ENCODE data around the gene TMEM106C. TPM values are rescaled to one million over a fixed set of nuclear protein-coding genes. Genes with fewer than 3 reads are reported as not detected.
A peak's percentile ranks its signal among the peaks of the same experiment; 100 is the strongest.
"Not testable (repeated sequence)": the region's sequence is repeated elsewhere in the genome, so short reads cannot be mapped to it uniquely, and the experiment has no call there.

Gene TMEM106C
- total RNA-seq, 3 donors from 2014 or later, result 93.9 to 208 (median 183) TPM

DNA sequence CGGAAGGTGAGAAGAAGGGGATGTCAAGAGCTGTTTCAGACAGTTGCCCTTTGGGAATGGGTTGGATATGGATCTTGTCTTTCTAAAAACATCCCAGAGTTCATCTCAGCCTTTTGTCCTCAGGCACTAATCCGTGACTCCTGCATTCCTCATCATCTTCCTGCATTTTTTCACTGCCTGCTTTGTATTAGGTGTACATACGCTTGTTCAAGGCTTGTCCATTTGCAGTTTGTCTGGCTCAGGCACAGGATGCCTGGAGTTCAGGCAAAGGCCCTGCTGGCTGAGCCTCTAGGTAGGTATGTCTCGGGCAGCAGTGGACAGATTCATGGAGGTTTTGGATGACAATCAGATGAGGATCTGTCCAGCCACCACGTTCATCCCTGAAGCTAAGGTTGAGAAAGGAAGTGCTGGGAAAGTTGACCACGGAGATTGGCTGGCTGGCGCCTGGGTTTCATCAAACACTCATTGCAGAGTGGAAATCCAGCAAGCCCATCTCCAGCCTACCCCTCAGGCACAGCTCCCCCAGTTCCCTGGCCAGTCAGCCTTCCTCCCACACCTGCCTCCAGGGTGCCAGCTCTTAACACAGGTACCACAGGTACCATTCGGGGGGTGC, 12.4 kb upstream of the TMEM106C start:
- H3K4me3 ChIP-seq, result no peak overlapping the region
- no peaks in the 10 kb centered on the region for H3K9me3 ChIP-seq
- DNase-seq, result no peak
- ATAC-seq, result no peak
- peaks cover 25% of the 10 kb centered on the region for H3K4me1 ChIP-seq (ENCODE audit: low read depth)
- intact Hi-C loops (cut with DNase I, micrococcal nuclease), result loop anchor here in 1 of 2 donors (10.0 kb wide), 1 partner anchor 46 kb away; the partner anchor contains the start of gene VDR
- no peak for TF ChIP-seq CTCF (IDR thresholded peaks at IDR 0.05)
- no peaks in the 10 kb centered on the region for H3K36me3 ChIP-seq (ENCODE audit: low read depth)

GRCh38 chr12:47954058-47954457, 9.3 kb upstream of the TMEM106C start:
- no peak for TF ChIP-seq CTCF (IDR thresholded peaks at IDR 0.05)
- peaks cover 21% of the 10 kb centered on the region for H3K4me1 ChIP-seq (ENCODE audit: low read depth)
- intact Hi-C loops (cut with DNase I, micrococcal nuclease), result loop anchor here in 1 of 2 donors (10.0 kb wide), 1 partner anchor 49 kb away; the partner anchor contains the start of gene VDR
- H3K36me3 ChIP-seq (ENCODE audit: low read depth), result no peaks in the 10 kb centered on the region
- peaks cover 5% of the 10 kb centered on the region for H3K9me3 ChIP-seq
- ATAC-seq (peak; percentile 64), DNase-seq (peak in 2 of 3 donors; percentile 36 to 62)
- no peak overlapping the region for H3K4me3 ChIP-seq

GRCh38 chr12:47954467-47955045, 8.8 kb upstream of the TMEM106C start:
- intact Hi-C loops (cut with DNase I, micrococcal nuclease), result loop anchor here in 1 of 2 donors (10.0 kb wide), 1 partner anchor 50 kb away; the partner anchor contains the start of gene VDR
- Histone ChIP-seq H3K9me3 (peaks cover 5% of the 10 kb centered on the region), H3K36me3 (ENCODE audit: low read depth) (no peaks in the 10 kb centered on the region), H3K4me1 (ENCODE audit: low read depth) (peaks cover 16% of the 10 kb centered on the region), H3K4me3 (no peak overlapping the region)
- TF ChIP-seq CTCF (IDR thresholded peaks at IDR 0.05), result no peak
- peak in 1 of 3 donors; percentile 80 for DNase-seq
- peak; percentile 90 for ATAC-seq

GRCh38 chr12:47955059-47955458, 8.3 kb upstream of the TMEM106C start:
- H3K4me1 ChIP-seq (ENCODE audit: low read depth), result peaks cover 11% of the 10 kb centered on the region
- ATAC-seq, result no peak
- peaks cover 5% of the 10 kb centered on the region for H3K9me3 ChIP-seq
- H3K4me3 ChIP-seq, result no peak overlapping the region
- no peaks in the 10 kb centered on the region for H3K36me3 ChIP-seq (ENCODE audit: low read depth)
- no peak for TF ChIP-seq CTCF (IDR thresholded peaks at IDR 0.05)
- intact Hi-C loops (cut with DNase I, micrococcal nuclease), result loop anchor here in 1 of 2 donors (10.0 kb wide), 1 partner anchor 50 kb away; the partner anchor contains the start of gene VDR
- no peak for DNase-seq

DNA sequence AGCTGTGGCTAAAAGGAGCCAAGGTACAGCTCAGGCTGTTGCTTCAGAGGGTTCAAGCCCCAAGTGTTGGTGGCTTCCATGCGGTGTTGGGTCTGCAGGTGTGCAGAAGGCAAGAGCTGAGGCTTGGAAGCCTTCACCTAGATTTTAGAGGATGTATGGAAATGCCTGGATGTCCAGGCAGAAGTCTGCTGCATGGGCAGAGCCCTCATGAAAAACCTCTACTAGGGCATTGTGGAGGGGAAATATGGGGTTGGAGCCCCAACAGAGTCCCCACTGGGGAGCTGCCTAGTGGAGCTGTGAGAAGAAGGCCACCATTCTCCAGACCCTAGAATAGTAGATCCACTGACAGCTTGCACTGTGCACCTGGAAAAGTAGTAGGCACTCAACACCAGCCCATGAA, 5.7 kb upstream of the TMEM106C start:
- not testable (repeated sequence) for H3K4me1 ChIP-seq (ENCODE audit: low read depth); DNase-seq; ATAC-seq; H3K4me3 ChIP-seq; H3K36me3 ChIP-seq (ENCODE audit: low read depth); H3K9me3 ChIP-seq
- intact Hi-C loops (cut with DNase I, micrococcal nuclease), result loop anchor here in 1 of 2 donors (10.0 kb wide), 1 partner anchor 53 kb away; the partner anchor contains the start of gene VDR

DNA sequence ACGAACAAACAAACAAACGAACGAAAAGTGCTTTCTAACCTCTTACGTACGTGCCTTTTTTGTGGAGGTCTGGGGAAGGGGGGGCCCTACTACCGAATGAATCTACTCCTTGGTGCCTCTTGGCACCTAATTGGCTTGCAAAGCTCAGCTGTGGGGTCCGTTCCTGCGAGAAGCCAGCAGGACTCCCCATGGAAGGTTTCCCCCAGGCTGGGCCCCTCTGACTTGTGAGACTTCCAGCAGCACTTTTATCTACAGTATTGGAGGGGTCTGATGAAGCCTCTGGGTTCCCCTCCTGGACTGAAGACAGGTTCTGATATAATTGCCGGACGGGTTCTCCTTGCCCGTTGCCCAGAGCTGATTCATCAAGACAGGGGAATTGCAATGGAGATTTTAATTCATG, 1.2 kb upstream of the TMEM106C start:
- DNase-seq (peak in 2 of 3 donors; percentile 12 to 37), ATAC-seq (no peak)
- peaks cover 5% of the 10 kb centered on the region for H3K9me3 ChIP-seq
- H3K4me1 ChIP-seq (ENCODE audit: low read depth), result peaks cover 23% of the 10 kb centered on the region
- no peak for TF ChIP-seq CTCF (IDR thresholded peaks at IDR 0.05)
- no peaks in the 10 kb centered on the region for H3K36me3 ChIP-seq (ENCODE audit: low read depth)
- H3K4me3 ChIP-seq, result no peak overlapping the region
- intact Hi-C loops (cut with DNase I, micrococcal nuclease), result no loop called here
